Prostate gland (tissue), 2 donors: ENCODE measurements around the gene OR1I1. TPM values are rescaled to one million over a fixed set of nuclear protein-coding genes. Genes with fewer than 3 reads are reported as not detected.

Experiments used
- DNase-seq: peaks from one replicate; pipeline ENCODE4 v3.0.0-alpha.2; 2019; ENCODE audit warnings: low spot score
- H3K27ac ChIP-seq, 2 donors: fragments of 200-600 bp; sonication (generic); 2 replicates each; pipeline ENCODE4 v1.5.1; 2017 to 2019
- H3K27me3 ChIP-seq: fragments of 200-600 bp; sonication (generic); replicated peaks from 2 replicates; pipeline ENCODE4 v1.5.1; 2019; ENCODE audit not compliant: insufficient read depth
- H3K36me3 ChIP-seq, 2 donors: fragments of 200-600 bp; sonication (generic); 1 replicate in 1 of 2; 2 replicates in 1 of 2; pipeline versions ENCODE4 v1.5.1 to v1.8.1; 2017 to 2019
- H3K4me1 ChIP-seq: fragments of 200-600 bp; sonication (generic); replicated peaks from 2 replicates; pipeline ENCODE4 v1.5.1; 2019
- H3K4me3 ChIP-seq, 2 donors: fragments of 200-600 bp; sonication (generic); 2 replicates each; pipeline ENCODE4 v1.5.1; 2017 to 2019
- H3K9me3 ChIP-seq: fragments of 200-600 bp; sonication (generic); 2 replicates; pipeline ENCODE4 v1.5.1; 2017
- CTCF ChIP-seq, 4 experiments: fragments of 200-600 bp in 2 of 4; fragments of 450-650 bp in 2 of 4; sonication (generic) in 2 of 4; IDR thresholded peaks; 1 replicate in 3 of 4; 2 replicates in 1 of 4; pipeline ENCODE4 v1.5.1; 2016 to 2019; ENCODE audit warnings: antibody characterized with exemption in 4 of 4, mild to moderate bottlenecking in 2 of 4, moderate library complexity in 2 of 4
- POLR2A ChIP-seq: fragments of 450-650 bp; IDR thresholded peaks from one replicate; pipeline ENCODE4 v1.6.1; 2016; ENCODE audit warnings: antibody characterized with exemption, mild to moderate bottlenecking
- POLR2AphosphoS5 ChIP-seq: sonication (generic); formaldehyde crosslinking; IDR thresholded peaks from one replicate; pipeline ENCODE4 v1.6.1; 2017; ENCODE audit warnings: antibody characterized with exemption
- WGBS: methylation state at CpG from one replicate; pipeline ENCODE4 v1.1.5; 2018; 5-methylcytosine and 5-hydroxymethylcytosine counted together
- intact Hi-C: fragments of 100-400 bp; cut with DNase I; formaldehyde crosslinking; loops from one replicate; pipeline ENCODE4 v1.14.2; 2022
- total RNA-seq, 2 donors: library from RNA; depleted of rRNA; stranded (reverse); fragments of >200 nt; gene quantifications; one replicate each; pipeline ENCODE4 v1.1.0, GENCODE V29; 2016

Gene OR1I1
- total RNA-seq, 2 donors from 2014 or later = not detected

- H3K36me3 ChIP-seq = peaks cover 0 to 11% of the 10 kb centered on the region in 2 donors
- no peak for DNase-seq
- H3K9me3 ChIP-seq = no peaks in the 10 kb centered on the region
- H3K27ac ChIP-seq = no peak overlapping the region
- no peak overlapping the region for H3K4me3 ChIP-seq
- no peaks in the 10 kb centered on the region for H3K4me1 ChIP-seq
- intact Hi-C loops = no loop called here
- TF ChIP-seq POLR2A (no peak), POLR2AphosphoS5 (no peak), CTCF (IDR thresholded peaks at IDR 0.05) (no peak)
- WGBS = 90% methylated on average over 12 of the region's 12 CpGs
- no peaks in the 10 kb centered on the region for H3K27me3 ChIP-seq
Observed at GRCh38 chr19:15116856-15117255, 34.8 kb downstream of the OR1I1 start.

- peaks cover 0 to 11% of the 10 kb centered on the region in 2 donors for H3K36me3 ChIP-seq
- no peaks in the 10 kb centered on the region for H3K4me1 ChIP-seq
- no peak overlapping the region for H3K4me3 ChIP-seq
- H3K27me3 ChIP-seq = no peaks in the 10 kb centered on the region
- WGBS = 86% methylated on average over 2 of the region's 2 CpGs
- intact Hi-C loops = no loop called here
- no peak for DNase-seq
- TF ChIP-seq POLR2AphosphoS5 = no peak
- no peak for TF ChIP-seq POLR2A
- TF ChIP-seq CTCF (IDR thresholded peaks at IDR 0.05) = no peak
- H3K27ac ChIP-seq = no peak overlapping the region
- H3K9me3 ChIP-seq = no peaks in the 10 kb centered on the region
Observed at GRCh38 chr19:15118248-15118647, 36.2 kb downstream of the OR1I1 start.

GRCh38 chr19:15118789-15119494 is 36.9 kb downstream of the OR1I1 start:
- Histone ChIP-seq H3K27me3 (no peaks in the 10 kb centered on the region), H3K36me3 (peaks cover 0 to 11% of the 10 kb centered on the region in 2 donors), H3K27ac (no peak overlapping the region), H3K9me3 (no peaks in the 10 kb centered on the region), H3K4me3 (no peak overlapping the region), H3K4me1 (no peaks in the 10 kb centered on the region)
- 96% methylated on average over 15 of the region's 20 CpGs for WGBS
- intact Hi-C loops = no loop called here
- no peak for TF ChIP-seq POLR2AphosphoS5
- no peak for DNase-seq

GRCh38 chr19:15120135-15121026 is 38.4 kb downstream of the OR1I1 start:
- Histone ChIP-seq H3K4me1 (no peaks in the 10 kb centered on the region), H3K27ac (no peak overlapping the region), H3K4me3 (no peak overlapping the region), H3K27me3 (no peaks in the 10 kb centered on the region), H3K9me3 (no peaks in the 10 kb centered on the region), H3K36me3 (peaks cover 0 to 11% of the 10 kb centered on the region in 2 donors)
- DNase-seq = no peak
- intact Hi-C loops = no loop called here
- 89% methylated on average over 14 of the region's 14 CpGs for WGBS
- TF ChIP-seq POLR2A (no peak), POLR2AphosphoS5 (no peak), CTCF (IDR thresholded peaks at IDR 0.05) (no peak)

GRCh38 chr19:15122331-15123030 is 40.5 kb downstream of the OR1I1 start:
- Histone ChIP-seq H3K9me3 (no peaks in the 10 kb centered on the region), H3K4me3 (no peak overlapping the region), H3K27ac (no peak overlapping the region), H3K36me3 (peaks cover 0 to 4% of the 10 kb centered on the region in 2 donors), H3K27me3 (no peaks in the 10 kb centered on the region), H3K4me1 (no peaks in the 10 kb centered on the region)
- intact Hi-C loops = no loop called here
- 97% methylated on average over 21 of the region's 21 CpGs for WGBS
- no peak for DNase-seq
- no peak for TF ChIP-seq CTCF (IDR thresholded peaks at IDR 0.05)
- no peak for TF ChIP-seq POLR2A
- TF ChIP-seq POLR2AphosphoS5 = no peak
